GM21717 (cell line): ENCODE results near the gene GOLGA6L10.
"Not testable (repeated sequence)": the region's sequence is repeated elsewhere in the genome, so short reads cannot be mapped to it uniquely, and the experiment has no call there.

Experiments
- ATAC-seq: cut with Tn5 transposase; IDR thresholded peaks from one replicate; pipeline ENCODE4 v1.9.1; 2021; ENCODE audit warnings: mild to moderate bottlenecking, moderate library complexity; ENCODE audit not compliant: unreplicated experiment

Gene GOLGA6L10

DNA sequence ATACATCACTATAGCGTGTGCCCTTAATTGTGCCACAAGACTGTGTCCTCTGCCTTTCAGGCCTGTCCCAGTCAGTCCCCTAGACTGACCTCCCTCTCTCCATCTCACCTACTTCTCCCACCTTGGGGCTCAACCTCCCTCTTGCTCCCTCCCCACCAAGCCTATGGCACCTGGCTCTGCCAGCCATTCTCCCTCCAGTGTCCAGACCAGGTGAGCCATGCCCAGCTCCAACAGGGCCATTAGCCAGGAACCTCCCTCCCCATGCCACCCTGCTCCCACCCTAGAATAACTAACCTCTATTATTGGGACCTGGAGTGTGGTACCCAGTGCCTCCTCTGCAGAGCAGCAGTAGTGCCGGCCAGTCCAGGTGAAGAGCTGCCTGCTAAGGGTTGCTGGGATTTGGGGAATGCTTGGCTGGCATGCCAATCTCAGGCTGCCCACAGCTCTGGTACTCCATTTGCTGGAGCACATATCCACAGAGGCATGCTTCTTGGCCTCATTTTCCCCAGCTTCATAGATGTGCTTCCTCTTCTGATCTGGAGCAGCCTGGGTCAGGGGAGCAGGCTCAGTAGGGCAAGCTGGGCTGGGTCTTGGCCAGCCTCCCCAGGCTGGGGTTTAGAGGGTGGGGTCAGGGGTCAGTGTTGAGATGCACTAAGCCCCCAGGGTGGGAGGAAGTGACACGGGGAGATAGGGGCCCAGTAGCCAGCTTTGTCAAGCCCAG, 47.8 kb downstream of the GOLGA6L10 start:
- no peak for ATAC-seq

DNA sequence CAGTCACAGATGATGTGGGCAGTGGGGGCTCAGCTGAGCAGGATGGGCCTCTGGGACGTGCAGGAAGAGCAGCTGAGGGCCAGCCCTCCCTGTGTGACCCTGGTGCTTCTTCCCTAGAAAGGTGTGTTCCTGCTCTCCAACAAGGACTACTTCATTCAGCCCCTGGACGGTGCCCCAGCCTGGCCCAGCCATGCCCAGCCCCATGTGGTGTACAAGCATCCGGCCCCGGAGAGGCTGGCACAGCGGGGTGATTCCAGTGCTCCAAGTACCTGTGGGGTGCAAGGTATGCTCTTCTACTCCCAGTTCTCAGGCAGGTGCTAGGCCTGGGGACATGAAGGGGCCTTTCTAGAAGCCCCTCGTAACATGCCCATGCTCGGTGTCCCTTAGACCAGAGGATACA, 48.4 kb downstream of the GOLGA6L10 start:
- no peak for ATAC-seq

DNA sequence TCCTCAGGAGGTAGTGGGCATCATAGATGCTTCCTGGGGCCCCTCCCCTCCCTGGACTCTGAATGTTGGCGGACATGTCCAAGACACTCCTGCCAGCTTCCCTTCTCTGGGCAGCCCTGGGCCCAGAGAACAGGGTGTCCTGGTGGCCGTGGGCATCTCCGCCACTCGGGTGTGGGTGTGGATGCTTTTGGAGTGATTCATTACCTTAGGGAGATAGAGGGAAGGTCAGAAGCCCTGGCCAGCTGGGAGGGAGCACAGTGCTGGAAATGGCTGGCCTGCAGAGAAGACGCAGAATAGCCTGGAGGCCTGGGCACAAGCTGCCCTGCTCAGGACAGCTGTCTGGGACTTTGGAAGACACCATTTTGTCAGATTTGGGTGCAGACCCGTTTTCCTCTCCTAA, 48.9 kb downstream of the GOLGA6L10 start:
- not testable (repeated sequence) for ATAC-seq

DNA sequence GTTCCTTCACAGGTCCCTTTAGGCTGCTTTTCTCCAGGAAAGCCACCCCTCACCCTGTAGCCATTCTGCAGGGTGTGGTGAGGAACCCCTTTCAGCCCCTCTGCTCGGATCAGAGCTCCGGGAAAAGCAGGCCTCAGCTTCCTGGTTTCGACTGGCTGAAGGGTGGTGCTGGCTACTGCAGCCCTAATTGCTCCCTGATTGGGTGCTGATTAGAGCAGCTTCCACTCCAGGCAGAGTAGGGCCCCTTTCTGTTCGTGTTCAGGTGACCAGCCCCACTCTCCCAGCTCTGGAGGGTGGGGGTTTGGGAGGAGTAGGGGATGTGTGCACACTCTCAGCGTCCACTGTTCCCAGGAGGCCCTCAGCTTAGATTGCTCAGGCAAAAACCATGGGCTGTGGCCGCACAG, 49.8 kb downstream of the GOLGA6L10 start:
- ATAC-seq = not testable (repeated sequence)

DNA sequence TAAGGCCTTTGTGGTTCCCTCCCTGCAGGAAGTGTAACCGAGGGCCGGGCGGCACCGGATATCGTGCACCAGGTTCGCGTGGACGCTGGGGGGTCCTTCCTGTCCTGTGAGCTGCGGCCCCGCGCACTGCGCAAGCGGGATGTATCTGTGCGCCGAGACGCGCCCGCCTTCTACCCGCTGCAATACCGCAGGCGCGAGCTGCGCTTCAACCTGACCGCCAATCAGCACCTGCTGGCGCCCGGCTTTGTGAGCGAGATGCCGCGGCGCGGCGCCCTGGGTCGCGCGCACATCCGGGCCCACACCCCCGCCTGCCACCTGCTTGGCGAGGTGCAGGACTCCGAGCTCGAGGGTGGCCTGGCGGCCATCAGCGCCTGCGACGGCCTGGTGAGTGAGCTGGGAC, 50.8 kb downstream of the GOLGA6L10 start:
- ATAC-seq = no peak

DNA sequence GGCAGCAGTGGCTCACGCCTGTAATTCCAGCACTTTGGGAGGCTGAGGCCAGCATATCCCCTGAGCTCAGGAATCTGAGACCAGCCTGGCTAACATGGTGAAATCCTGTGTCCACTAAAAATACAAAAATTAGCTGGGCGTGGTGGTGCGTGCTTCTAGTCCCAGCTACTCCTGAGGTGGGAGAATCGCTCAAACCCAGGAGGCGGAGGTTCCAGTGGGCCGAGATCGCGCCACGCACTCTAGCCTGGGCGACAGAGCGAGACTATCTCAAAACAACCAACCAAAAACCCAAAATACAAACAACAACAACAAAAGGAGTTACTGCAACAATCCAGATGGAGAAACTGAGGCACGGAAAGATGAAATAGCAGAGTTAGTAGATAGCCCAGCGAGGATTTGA, 51.2 kb downstream of the GOLGA6L10 start:
- no peak for ATAC-seq

DNA sequence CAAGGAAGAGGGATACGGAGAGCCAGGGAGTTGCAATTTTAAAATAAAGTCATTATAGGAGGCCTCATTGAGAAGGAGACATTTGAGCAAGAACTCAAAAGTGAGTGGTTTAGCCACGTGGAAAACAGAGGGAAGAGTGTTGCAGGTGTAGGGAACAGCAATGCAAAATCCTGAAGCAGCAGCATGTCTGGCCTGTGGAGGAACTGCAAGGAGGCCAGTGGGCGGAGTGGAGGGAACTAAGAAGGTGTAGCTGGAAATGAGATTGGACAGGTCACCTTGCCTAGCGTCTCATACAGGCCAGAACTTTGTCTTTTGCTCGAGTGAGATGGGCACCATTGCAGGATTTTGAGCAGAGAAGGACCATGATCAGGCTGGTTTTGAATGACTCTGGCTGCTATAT, 51.7 kb downstream of the GOLGA6L10 start:
- ATAC-seq = no peak

DNA sequence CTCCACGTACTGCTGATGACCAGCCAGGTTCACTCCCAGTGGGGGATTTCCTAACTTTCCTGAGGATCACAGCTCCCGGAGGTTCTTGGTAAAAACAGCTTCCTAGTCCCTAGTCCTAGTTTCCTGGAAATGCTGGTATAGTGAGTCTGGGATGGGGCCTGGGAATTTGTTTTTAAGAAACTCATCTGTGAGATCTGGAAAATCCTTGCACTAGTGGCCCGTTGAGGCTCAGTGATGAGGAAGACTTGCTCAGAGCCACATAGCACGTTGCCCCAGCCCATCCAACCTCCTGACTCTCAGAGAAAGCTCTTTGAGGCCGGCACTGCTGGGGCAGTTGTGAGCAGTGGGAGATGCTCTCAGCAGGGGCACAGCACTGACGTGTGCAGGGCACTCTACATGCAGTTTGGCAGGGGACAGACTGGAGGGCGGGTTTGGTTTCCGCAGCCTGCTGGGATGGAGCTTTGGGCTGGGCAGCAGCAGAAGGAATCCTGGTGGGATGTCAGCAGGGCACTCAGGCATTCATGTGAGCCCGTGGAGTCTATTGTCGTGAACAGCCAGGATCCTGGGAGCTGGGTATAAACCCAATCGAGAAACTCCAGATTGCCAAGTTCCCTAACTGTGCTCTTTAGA, 55.1 kb downstream of the GOLGA6L10 start:
- ATAC-seq = no peak

DNA sequence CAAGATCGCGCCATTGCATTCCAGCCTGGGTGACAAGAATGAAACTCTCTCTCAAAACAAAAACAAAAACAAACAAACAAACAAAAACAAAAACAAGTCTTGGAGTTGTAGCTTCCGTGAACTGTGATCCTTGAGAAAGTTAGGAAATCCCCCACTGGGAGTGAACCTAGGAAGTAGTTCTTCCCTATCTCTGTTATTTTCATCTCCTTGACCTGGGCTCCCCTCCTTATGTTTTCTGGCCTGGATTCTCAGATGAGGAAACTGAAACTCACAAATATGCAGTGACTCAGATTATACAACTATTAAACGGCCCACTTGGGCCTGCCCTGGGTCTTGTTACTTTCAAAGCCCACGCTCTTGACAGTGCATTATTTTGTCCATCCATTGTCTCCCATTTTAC, 57.0 kb downstream of the GOLGA6L10 start:
- no peak for ATAC-seq
